ENCODE measurements around the gene UBE2QL1. TPM values are rescaled to one million over a fixed set of nuclear protein-coding genes. Genes with fewer than 3 reads are reported as not detected.

Gene UBE2QL1
- total RNA-seq, 1 experiment from 2014 or later: 0.11 TPM

DNA sequence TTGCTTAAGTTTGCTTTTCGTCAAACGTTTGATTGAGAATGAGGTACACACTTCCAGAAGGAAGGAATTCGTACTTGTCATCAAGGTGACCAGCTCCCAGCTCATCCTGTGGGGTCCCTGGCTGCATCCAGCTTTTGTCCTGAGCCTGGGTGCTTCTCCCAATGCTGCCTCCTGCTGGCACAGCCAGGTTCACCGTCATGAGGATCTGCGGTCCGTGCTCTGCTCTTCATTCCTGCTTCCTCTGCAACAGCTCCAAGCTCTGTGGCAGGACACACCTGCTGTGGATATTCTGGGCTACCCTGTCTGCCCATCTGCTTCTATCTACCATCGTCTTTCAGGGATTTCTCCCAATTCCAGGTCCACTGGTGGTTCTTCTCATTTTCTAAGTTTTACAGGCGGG lies 13.3 kb upstream of the UBE2QL1 start:
- H2BK120ac ChIP-seq (ENCODE audit: low read depth, low read length, poor library complexity, severe bottlenecking): no peak overlapping the region
- H2BK20ac ChIP-seq (ENCODE audit: low read depth, low read length, poor library complexity, severe bottlenecking): no peak overlapping the region
- peak; percentile 81 for DNase-seq
- no peak overlapping the region for H3K27ac ChIP-seq (ENCODE audit: insufficient read length, low read depth, low read length)
- no peak overlapping the region for H3K56ac ChIP-seq (ENCODE audit: insufficient read length, low read depth, low read length)
- H4K8ac ChIP-seq (replicated peaks; ENCODE audit: insufficient read length, low read depth, low read length): no peak overlapping the region
- no peak overlapping the region for H3K4me3 Mint-ChIP-seq
- no peak overlapping the region for H4K91ac ChIP-seq (ENCODE audit: insufficient read length, low read depth, low read length)
- H2AFZ ChIP-seq (ENCODE audit: low read length): no peak overlapping the region
- H4K5ac ChIP-seq (ENCODE audit: insufficient read length, low read depth, low read length): no peak overlapping the region
- H3K14ac ChIP-seq (ENCODE audit: insufficient read depth, low read length): no peak overlapping the region
- no peaks in the 10 kb centered on the region for H4K20me1 ChIP-seq (ENCODE audit: control insufficient read depth, insufficient read depth, insufficient read length)
- H3K9ac ChIP-seq (ENCODE audit: extremely low read depth, insufficient read length, low read length): no peak overlapping the region
- no peak overlapping the region for H2BK15ac ChIP-seq (ENCODE audit: low read depth, low read length)
- no peak overlapping the region for H3T11ph ChIP-seq (ENCODE audit: low read length)
- no peaks in the 10 kb centered on the region for H3K27me3 ChIP-seq (ENCODE audit: insufficient read depth, low read length)
- H3K4me1 Mint-ChIP-seq: peaks cover 0 to 2% of the 10 kb centered on the region in 2 experiments; a peak in 1 of 4 replicates
- no peak overlapping the region for H2BK12ac ChIP-seq (ENCODE audit: insufficient read length, low read depth, low read length)
- H3K79me1 ChIP-seq (ENCODE audit: insufficient read depth, low read depth, low read length, poor library complexity, severe bottlenecking): no peaks in the 10 kb centered on the region
- WGBS (ENCODE audit: extremely low coverage, insufficient read length, low lambda C conversion rate): no CpG with 5 or more reads among the region's 8 CpGs
- H3K9me3 Mint-ChIP-seq: peaks cover 0 to 8% of the 10 kb centered on the region in 2 experiments; a peak in 3 of 5 replicates
- H3K18ac ChIP-seq (ENCODE audit: insufficient read length, low read depth, low read length): no peak overlapping the region
- H2BK5ac ChIP-seq (ENCODE audit: insufficient read length, low read length): no peak overlapping the region
- H3K36me3 Mint-ChIP-seq (ENCODE audit: insufficient read depth in 1 of 3, low read depth in 3 of 3): no peaks in the 10 kb centered on the region
- H3K4ac ChIP-seq (ENCODE audit: low read depth, low read length): no peak overlapping the region
- H3K79me2 ChIP-seq (ENCODE audit: insufficient read depth, low read length): no peaks in the 10 kb centered on the region
- H3K4me2 ChIP-seq (ENCODE audit: insufficient read depth, insufficient read length, low read length): no peak overlapping the region
- H3K27me3 Mint-ChIP-seq (ENCODE audit: low read depth): peaks cover 61% of the 10 kb centered on the region
- H3K9me3 ChIP-seq (ENCODE audit: control insufficient read depth, low read depth, low read length): no peaks in the 10 kb centered on the region
- no peaks in the 10 kb centered on the region for H3K4me1 ChIP-seq (ENCODE audit: insufficient read depth, low read length)
- H3K23me2 ChIP-seq (ENCODE audit: insufficient read length, low read depth, low read length, poor library complexity, severe bottlenecking): no peaks in the 10 kb centered on the region
- no peak overlapping the region for H3K27ac Mint-ChIP-seq
- H2AK5ac ChIP-seq (ENCODE audit: insufficient read length, low read length): no peak overlapping the region
- TF ChIP-seq, protein P1, sequence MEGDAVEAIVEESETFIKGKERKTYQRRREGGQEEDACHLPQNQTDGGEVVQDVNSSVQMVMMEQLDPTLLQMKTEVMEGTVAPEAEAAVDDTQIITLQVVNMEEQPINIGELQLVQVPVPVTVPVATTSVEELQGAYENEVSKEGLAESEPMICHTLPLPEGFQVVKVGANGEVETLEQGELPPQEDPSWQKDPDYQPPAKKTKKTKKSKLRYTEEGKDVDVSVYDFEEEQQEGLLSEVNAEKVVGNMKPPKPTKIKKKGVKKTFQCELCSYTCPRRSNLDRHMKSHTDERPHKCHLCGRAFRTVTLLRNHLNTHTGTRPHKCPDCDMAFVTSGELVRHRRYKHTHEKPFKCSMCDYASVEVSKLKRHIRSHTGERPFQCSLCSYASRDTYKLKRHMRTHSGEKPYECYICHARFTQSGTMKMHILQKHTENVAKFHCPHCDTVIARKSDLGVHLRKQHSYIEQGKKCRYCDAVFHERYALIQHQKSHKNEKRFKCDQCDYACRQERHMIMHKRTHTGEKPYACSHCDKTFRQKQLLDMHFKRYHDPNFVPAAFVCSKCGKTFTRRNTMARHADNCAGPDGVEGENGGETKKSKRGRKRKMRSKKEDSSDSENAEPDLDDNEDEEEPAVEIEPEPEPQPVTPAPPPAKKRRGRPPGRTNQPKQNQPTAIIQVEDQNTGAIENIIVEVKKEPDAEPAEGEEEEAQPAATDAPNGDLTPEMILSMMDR (conservative IDR thresholded peaks at IDR 0.05): peak; percentile 75
- H3K23ac ChIP-seq (ENCODE audit: insufficient read length, low read depth, low read length): no peak overlapping the region
